ENCODE measurements around the gene PCTP.

The PCTP gene

DNA sequence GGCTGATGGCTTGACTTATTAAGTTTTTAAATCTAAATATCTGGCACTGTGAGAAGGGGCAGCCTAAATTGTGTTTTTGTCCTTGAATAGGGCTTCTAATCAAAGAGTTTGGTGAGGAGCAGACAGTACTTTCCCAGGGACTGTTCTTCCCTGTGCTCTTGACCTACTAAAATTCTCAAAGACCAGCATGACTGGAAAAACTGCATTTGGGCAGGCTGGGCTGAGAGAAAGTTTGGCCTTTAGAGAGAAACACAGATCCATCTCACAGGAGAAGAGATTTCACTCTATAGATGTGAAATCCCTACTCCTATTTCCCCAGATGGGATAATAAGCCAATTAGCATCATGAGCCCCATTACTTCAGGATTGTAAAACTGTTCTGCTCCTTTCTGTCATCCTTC lies 7.3 kb downstream of the PCTP start:
- DNase-seq = no peak

GRCh38 chr17:55760643-55761355 lies 9.9 kb downstream of the PCTP start:
- DNase-seq = no peak

- no peak for DNase-seq
Observed at GRCh38 chr17:55762086-55762858, 11.4 kb downstream of the PCTP start.

DNA sequence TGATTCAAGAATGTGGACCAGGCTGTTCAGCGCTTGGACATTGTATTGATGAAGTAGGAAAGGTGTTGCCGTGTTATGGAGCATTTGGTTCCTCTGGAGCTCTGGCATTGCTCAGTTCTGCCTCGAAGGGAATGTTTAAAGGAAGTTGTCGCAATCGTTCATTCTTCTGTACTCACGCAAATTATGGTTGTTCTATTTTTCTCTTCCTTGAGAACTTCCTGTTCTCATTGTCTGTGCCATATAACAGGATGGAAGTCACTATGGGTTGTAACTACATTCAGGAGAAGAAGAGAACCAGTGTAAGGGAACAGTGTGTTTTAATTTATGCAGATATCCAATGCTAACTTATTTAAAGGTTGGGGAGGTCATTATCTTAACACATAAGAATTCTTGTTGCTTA lies 13.0 kb downstream of the PCTP start:
- DNase-seq = no peak

GRCh38 chr17:55764610-55765009 lies 13.8 kb downstream of the PCTP start:
- DNase-seq = no peak

- DNase-seq = no peak
Observed at GRCh38 chr17:55765472-55765871, 14.6 kb downstream of the PCTP start.

DNA sequence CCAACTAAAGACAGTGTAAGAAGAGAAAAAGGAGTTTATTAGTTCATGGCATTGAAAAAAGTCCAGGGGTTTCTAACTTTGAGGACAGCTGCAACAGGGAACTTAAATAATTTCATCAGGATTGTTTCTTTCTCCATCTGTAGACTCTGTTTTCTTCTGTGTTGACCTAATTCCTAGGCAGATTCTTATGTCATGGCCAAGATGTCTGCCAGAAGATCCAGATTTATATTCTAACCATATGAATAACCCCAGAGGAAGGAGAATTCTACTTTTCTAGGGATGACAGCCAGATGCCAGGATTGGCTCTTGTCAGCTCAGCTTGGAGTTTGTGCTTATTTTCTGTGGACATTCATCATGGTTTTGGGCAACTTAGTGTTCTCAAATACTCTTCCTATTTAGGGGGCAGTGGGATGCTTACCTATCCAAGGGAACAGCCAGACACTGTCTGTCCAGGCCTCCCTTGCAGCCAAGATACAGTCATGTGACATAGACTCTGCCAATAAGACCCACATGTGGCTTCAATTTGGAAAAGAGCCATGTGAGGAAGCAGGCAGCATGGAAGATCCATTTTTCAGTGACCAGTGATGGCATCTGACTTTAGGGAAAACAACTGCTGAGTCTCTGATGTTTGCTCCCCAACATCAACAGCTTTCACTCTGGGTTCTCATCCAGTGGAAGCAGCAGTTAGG lies 18.2 kb downstream of the PCTP start:
- DNase-seq = no peak

GRCh38 chr17:55769625-55770000 lies 18.8 kb downstream of the PCTP start:
- no peak for DNase-seq

GRCh38 chr17:55770196-55770870 lies 19.5 kb downstream of the PCTP start:
- DNase-seq = peak; percentile 8

DNA sequence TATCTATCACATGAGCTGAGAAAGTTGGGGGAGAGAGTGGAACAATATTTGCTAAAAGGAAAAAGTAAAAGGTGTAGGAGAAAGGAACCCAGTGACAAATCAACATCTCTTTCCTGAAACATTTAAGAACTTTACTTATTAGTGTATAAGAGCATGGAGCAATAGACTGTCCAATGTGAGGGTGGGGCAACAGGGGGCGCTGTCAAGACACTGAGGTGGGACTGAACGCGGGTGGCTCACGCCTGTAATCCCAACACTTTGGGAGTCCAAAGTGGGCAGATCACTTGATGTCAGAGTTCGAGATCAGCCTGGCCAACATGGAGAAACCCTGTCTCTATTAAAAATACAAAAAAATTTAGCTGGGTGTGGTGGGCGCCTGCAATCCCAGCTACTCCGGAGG lies 21.2 kb downstream of the PCTP start:
- DNase-seq = no peak

DNA sequence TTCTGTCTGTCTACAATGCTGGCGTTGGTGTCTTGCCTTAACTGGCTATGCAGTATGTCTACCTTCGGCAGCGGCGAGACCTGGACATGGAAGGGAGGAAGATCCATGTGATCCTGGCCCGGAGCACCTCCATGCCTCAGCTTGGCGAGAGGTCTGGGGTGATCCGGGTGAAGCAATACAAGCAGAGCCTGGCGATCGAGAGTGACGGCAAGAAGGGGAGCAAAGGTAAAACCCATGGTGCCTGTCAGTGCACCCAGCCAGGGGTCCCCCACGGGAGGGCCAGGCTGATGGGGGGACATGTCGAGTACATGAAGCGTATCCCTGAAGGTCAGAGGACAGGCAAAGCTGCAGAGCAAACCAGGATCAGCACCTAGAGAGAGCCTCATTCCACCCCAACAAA lies 22.8 kb downstream of the PCTP start:
- no peak for DNase-seq

DNA sequence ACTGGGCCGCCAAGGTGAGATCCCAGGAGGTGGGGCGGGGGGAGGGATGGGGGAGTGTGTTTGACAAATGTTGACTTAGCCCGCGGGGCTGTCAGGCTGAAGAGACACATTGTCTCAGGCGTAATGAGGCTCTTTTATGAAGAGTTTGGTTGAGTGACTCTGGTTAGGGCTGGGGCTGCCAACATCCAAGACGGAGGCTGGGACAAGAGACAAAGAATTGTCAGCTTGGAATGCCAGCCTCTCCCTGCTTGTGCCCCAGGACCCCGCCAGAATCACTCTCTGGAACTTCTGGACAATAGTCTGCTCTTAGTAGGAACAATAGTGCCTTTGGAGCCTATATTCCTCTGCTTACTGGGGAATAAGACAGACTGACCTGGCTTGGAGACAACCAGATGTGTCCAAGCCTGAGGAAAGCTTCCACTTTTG lies 24.0 kb downstream of the PCTP start:
- no peak for DNase-seq

DNA sequence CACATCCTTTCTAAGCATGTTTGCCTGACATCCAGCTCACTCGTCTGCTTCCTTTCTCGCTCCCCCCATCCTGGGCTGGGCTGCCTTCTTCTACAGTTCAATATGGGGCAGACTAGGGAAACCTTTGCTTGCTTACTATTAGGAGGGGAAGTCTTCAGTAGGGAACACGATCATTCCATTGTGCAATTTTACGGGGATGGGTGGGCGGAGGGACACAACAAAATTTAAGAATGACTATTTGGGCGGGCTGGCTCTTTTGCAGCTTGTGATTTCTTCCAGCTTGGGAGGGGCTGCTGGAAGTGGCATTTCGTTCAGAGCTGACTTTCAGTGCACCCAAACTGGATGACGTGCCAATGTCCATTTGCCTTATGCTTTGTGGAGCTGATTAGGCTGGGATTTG lies 25.4 kb downstream of the PCTP start:
- no peak for DNase-seq

- no peak for DNase-seq
Observed at GRCh38 chr17:55777471-55777971, 26.7 kb downstream of the PCTP start.

- DNase-seq = no peak
Observed at GRCh38 chr17:55778389-55779118, 27.7 kb downstream of the PCTP start.

- no peak for DNase-seq
Observed at GRCh38 chr17:55783684-55784245, 32.9 kb downstream of the PCTP start.

DNA sequence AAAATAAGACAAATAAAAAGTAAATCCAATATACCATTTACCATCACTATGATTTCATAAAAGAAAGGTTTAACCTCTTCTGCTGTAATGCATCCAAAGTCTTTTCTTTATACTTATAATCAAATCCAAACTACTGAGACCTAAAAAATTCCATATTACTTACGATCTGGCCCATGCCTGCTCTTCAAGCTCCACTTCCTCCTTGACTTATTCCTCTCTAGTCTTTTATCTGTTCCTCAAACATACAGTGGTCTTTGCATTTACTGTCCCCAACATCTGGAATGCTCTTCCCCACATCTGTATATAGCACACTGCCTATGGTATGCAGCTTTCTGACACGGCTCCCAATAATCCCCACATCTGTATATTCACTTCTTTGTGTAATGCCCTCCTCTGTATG lies 33.8 kb downstream of the PCTP start:
- DNase-seq = no peak

DNA sequence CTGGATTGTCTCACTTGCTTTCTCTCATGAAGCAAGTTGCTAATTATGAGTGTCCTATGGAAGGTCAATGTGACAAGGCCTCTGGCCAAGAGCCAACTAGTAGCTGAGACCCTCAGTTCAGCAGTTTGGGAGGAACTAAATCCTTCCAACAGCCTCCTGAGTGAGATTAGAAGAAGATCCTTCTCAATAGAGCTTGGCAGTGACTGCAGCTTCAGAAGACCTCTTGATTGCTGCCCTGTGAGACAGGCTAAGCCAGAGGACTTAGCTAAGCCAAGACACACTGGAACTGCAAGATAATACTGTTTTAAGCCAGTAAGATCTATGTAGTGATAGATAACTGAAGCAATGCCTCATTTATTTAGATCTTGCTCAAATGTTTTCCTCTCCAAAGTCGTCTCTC lies 34.3 kb downstream of the PCTP start:
- DNase-seq = no peak

GRCh38 chr17:55793272-55793671 lies 42.4 kb downstream of the PCTP start:
- no peak for DNase-seq

- no peak for DNase-seq
Observed at GRCh38 chr17:55794725-55795482, 44.1 kb downstream of the PCTP start.

DNA sequence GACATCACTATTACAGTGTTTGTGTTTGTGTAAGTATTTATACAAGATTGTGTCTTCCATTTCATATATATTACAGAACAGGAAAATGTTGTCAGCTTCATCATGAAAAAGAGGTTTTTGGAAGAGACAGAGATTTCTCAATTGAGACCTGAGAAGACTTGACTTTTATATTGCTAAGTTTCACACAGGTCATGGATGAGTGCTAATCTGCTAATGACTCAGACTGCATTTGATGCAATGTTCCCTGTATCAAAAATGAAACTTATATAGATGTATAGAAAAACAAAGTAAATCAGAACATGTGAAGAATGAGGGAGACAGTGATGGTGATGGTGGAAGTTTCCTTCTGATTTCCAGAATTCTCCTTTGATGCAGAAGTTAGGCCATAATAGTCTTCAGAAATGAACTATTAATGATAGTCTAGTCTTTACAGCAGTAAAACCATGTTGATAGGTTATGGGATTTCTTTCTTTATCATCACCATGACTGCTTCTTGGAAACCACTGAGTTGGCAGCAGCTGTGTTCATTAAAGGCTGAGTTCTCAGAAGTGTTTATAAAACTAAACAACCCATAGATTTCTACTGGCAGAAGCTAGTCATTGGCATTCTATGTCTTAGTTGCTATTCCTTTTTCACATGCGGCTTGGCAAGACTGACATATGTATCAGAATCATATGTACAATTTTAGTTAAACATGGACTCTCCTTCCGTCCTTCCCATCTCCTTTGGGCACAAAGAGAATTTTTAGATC lies 56.1 kb downstream of the PCTP start:
- peak; percentile 52 for DNase-seq

All from activated CD4-positive, alpha-beta T cell treated with anti-CD3 and anti-CD28 coated beads, Interleukin-2, amount 50 U/mL, for 16 hours (primary cell).